ENCODE measurements around the gene ERAP2. TPM values are rescaled to one million over a fixed set of nuclear protein-coding genes. Genes with fewer than 3 reads are reported as not detected.

Gene ERAP2
- total RNA-seq, 1 experiment from 2014 or later: 15.5 TPM

GRCh38 chr5:96901384-96901783, 25.1 kb downstream of the ERAP2 start:
- TF ChIP-seq CTCF (IDR thresholded peaks at IDR 0.05) (peak; percentile 32; the same call in 1 of the 2 replicates), REST (IDR thresholded peaks at IDR 0.05; ENCODE audit: insufficient read depth in 1 of 2, low read depth in 2 of 2, low read length in 1 of 2) (no peak)
- in situ Hi-C loops (cut with HindIII; ENCODE audit: low pct_unique_long_range_greater_than_20kb, low sequenced_read_pairs): no loop called here
- intact Hi-C loops (cut with micrococcal nuclease; ENCODE audit: unreplicated experiment): no loop called here
- no TSS peak for BruUV-seq (replicated peaks)
- ATAC-seq (no peak), DNase-seq (ENCODE audit: low read depth, low spot score) (no peak)
- POLR2A ChIA-PET: no interaction called here
- CTCF ChIA-PET: interaction anchor here (0.6 to 1.2 kb wide), 2 partner anchors 9 to 10 kb away, joined by 3 to 5 read pairs; no protein-coding TSS in a partner anchor
- Histone ChIP-seq H3K4me1 (ENCODE audit: control insufficient read depth, insufficient read depth, low read length) (no peaks in the 10 kb centered on the region), H3K27me3 (ENCODE audit: control insufficient read depth, insufficient read depth, low read length) (no peaks in the 10 kb centered on the region), H3K4me3 (ENCODE audit: low read depth in 2 of 2, low read length in 2 of 2) (no peak overlapping the region), H3K27ac (ENCODE audit: low read length) (no peak overlapping the region), H3K36me3 (ENCODE audit: control insufficient read depth, insufficient read depth, low read length) (no peaks in the 10 kb centered on the region), H3K9me3 (ENCODE audit: control insufficient read depth, insufficient read depth, low read depth, low read length) (no peaks in the 10 kb centered on the region)

- BruUV-seq (replicated peaks): no TSS peak
- Histone ChIP-seq H3K4me3 (ENCODE audit: low read depth in 2 of 2, low read length in 2 of 2) (no peak overlapping the region), H3K27me3 (ENCODE audit: control insufficient read depth, insufficient read depth, low read length) (no peaks in the 10 kb centered on the region), H3K27ac (ENCODE audit: low read length) (no peak overlapping the region), H3K4me1 (ENCODE audit: control insufficient read depth, insufficient read depth, low read length) (no peaks in the 10 kb centered on the region), H3K36me3 (ENCODE audit: control insufficient read depth, insufficient read depth, low read length) (no peaks in the 10 kb centered on the region), H3K9me3 (ENCODE audit: control insufficient read depth, insufficient read depth, low read depth, low read length) (no peaks in the 10 kb centered on the region)
- TF ChIP-seq SIN3A (IDR thresholded peaks at IDR 0.05; ENCODE audit: borderline replicate concordance, insufficient read depth, low read depth, low read length): no peak
- no peak for TF ChIP-seq POLR2AphosphoS5 (IDR thresholded peaks at IDR 0.05; ENCODE audit: low read depth, low read length)
- no peak for TF ChIP-seq CTCF (IDR thresholded peaks at IDR 0.05)
- no peak for TF ChIP-seq REST (IDR thresholded peaks at IDR 0.05; ENCODE audit: insufficient read depth in 1 of 2, low read depth in 2 of 2, low read length in 1 of 2)
- TF ChIP-seq TCF7L2 (IDR thresholded peaks at IDR 0.05; ENCODE audit: low read depth, low read length): no peak
- DNase-seq (ENCODE audit: low read depth, low spot score) (no peak), ATAC-seq (no peak)
- in situ Hi-C loops (cut with HindIII; ENCODE audit: low pct_unique_long_range_greater_than_20kb, low sequenced_read_pairs) (no loop called here), intact Hi-C loops (cut with micrococcal nuclease; ENCODE audit: unreplicated experiment) (no loop called here)
- ChIA-PET POLR2A (no interaction called here), CTCF (interaction anchor here (1.2 kb wide), 1 partner anchor 11 kb away, joined by 3 read pairs; no protein-coding TSS in a partner anchor)
Observed at GRCh38 chr5:96901841-96902240, 25.5 kb downstream of the ERAP2 start.
